GM12872 (cell line): ENCODE results near the gene C2orf15.

ENCODE experiments used
- TF ChIP-seq, protein P1 (sequence below): IDR thresholded peaks from 3 replicates; pipeline ENCODE4 v1.5.1; 2011; ENCODE audit warnings: low read depth, mild to moderate bottlenecking, low read length, moderate library complexity; ENCODE audit not compliant: insufficient read depth

C2orf15 gene

DNA sequence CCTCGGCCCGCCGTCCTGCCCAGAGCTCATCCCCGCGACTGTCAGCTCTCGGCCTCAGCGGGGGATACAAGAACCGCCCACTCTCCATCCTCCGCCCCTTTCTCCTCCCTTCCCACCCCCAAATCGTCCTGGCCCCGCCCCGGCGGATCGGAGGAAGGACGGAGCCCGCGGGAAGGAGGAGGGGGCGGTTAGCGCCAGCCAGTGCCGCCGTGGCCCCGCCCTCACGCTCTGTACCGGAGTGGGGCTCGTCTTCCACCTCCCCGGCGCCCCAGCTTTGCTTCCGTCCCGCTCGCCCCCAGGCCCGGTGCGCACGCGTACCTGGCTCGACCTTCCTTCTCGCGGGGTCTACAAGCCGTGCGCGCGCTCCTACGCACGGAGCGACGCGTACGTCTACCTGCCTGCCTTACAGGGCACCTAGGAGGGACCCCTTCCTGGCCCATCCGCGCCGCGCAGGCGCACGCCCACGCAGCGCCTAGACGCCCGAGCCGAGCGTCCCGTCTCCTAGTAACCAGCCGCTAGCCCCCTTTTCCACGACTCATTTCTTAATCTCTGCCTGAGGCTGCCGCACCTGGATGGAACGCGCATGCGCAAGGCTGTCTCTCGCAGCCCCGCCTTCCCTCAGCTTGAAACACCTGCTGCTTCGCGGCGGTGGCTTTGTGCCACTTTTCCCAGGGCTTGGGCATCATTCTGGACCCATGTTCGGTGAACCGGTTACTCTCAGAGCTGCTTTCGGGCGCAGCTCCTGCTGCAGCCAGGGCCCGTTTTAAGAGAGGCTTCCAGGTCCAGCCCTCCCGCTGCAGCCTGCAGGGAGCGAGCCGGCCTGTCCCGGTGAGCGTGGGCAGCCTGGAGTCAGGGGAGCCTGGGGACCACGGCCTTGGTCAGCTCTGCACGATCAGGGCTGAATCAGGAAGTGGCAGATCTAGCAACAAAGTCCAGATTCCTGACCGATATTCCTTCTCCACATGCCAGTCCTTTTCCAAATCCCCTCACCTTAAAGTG is at the start of gene C2orf15:
C2orf15 (plus strand) TSS at position 598 of the 999 bp plus-strand sequence. CDS start 8,852 bp downstream, outside the sequence.
- TF ChIP-seq, protein P1, sequence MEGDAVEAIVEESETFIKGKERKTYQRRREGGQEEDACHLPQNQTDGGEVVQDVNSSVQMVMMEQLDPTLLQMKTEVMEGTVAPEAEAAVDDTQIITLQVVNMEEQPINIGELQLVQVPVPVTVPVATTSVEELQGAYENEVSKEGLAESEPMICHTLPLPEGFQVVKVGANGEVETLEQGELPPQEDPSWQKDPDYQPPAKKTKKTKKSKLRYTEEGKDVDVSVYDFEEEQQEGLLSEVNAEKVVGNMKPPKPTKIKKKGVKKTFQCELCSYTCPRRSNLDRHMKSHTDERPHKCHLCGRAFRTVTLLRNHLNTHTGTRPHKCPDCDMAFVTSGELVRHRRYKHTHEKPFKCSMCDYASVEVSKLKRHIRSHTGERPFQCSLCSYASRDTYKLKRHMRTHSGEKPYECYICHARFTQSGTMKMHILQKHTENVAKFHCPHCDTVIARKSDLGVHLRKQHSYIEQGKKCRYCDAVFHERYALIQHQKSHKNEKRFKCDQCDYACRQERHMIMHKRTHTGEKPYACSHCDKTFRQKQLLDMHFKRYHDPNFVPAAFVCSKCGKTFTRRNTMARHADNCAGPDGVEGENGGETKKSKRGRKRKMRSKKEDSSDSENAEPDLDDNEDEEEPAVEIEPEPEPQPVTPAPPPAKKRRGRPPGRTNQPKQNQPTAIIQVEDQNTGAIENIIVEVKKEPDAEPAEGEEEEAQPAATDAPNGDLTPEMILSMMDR, result no peak

- TF ChIP-seq, protein P1, result no peak
Measured at GRCh38 chr2:99096728-99097127, 44.8 kb upstream of the C2orf15 start.

DNA sequence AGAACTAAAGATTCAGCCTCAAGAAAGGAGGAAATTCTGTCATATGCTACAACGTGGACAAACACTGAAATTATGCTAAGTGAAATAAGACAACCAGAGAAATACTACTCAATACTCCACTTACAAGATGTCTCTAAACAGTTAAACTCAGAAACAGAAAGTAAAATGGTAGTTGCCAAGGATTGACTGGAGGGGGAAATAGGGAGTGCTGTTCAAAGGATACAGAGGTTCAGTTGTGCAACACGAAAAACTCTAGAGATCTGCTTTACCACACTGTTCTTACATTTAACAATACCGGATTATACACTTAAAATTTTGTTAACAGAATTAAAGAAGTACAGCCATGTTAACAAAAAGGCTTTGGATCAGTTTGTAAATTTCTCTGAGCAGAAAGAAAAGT is 39.8 kb upstream of the C2orf15 start:
- TF ChIP-seq, protein P1, result no peak

DNA sequence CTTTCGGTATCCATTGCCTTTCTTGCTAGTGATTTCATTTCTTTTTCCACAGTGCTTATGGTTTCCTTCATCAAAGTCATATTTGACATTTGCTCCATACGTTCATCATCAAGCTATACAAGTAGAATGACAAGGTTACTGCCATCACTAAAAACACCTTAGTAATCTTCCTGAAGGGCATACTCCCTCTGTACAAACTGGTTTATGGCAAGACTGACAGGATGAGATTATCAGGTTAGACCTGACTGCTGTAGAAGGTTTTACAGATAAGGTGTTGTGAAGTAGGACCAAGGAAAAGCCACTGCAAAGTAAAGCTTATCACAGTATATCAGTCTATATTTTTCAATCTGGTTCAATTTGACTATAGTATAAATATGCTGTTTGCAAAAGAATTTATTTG is 37.5 kb upstream of the C2orf15 start:
- TF ChIP-seq, protein P1, result no peak

GRCh38 chr2:99106913-99107312 is 34.6 kb upstream of the C2orf15 start:
- TF ChIP-seq, protein P1, result no peak

- TF ChIP-seq, protein P1, result no peak
Measured at GRCh38 chr2:99111236-99111635, 30.3 kb upstream of the C2orf15 start.

DNA sequence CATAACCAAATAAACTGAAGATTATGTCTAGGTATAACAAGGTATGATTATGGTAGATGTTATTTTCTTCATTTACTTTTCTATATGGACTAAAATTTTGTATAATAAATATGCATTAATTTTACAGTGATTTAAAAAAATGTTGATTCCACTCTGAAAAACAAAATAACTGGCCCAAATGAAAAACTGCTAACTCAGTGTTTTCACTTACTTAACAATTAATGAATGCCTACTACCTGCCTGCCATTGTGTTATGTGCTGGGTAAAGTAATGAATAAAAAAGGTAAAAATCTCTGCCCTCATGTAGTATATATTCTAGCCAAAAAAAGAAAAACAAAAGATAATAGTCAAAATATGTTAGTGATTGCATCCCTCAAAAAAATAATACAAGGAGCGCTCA is 29.6 kb upstream of the C2orf15 start:
- TF ChIP-seq, protein P1, result no peak
